HEK293T (cell line): ENCODE data around the gene ANKRD29.

Source experiments
- BHLHE40 ChIP-seq: fragments of 450-650 bp; IDR thresholded peaks from 2 replicates; pipeline ENCODE4 v1.6.1; 2016; ENCODE audit warnings: mild to moderate bottlenecking, moderate library complexity, borderline replicate concordance
- CTBP1 ChIP-seq: fragments of 450-650 bp; IDR thresholded peaks from 2 replicates; pipeline ENCODE4 v1.6.1; 2016; ENCODE audit warnings: borderline replicate concordance
- ELF4 ChIP-seq: fragments of 450-650 bp; IDR thresholded peaks from 2 replicates; pipeline ENCODE4 v1.6.1; 2017; ENCODE audit warnings: antibody characterized with exemption
- FOXK2 ChIP-seq: fragments of 450-650 bp; IDR thresholded peaks from 2 replicates; pipeline ENCODE4 v1.6.1; 2016; ENCODE audit warnings: mild to moderate bottlenecking
- FOXM1 ChIP-seq: fragments of 450-650 bp; IDR thresholded peaks from 2 replicates; pipeline ENCODE4 v1.6.1; 2017; ENCODE audit warnings: mild to moderate bottlenecking, borderline replicate concordance
- HDGF ChIP-seq: fragments of 450-650 bp; IDR thresholded peaks from 2 replicates; pipeline ENCODE4 v1.6.1; 2017; ENCODE audit warnings: antibody characterized with exemption, borderline replicate concordance
- LEF1 ChIP-seq: fragments of 450-650 bp; IDR thresholded peaks from 2 replicates; pipeline ENCODE4 v1.6.1; 2017; ENCODE audit warnings: mild to moderate bottlenecking, borderline replicate concordance
- NFRKB ChIP-seq: fragments of 450-650 bp; IDR thresholded peaks from 2 replicates; pipeline ENCODE4 v1.6.1; 2016; ENCODE audit warnings: mild to moderate bottlenecking, moderate library complexity
- PKNOX1 ChIP-seq: fragments of 450-650 bp; IDR thresholded peaks from 2 replicates; pipeline ENCODE4 v1.6.1; 2016
- SP1 ChIP-seq: fragments of 450-650 bp; IDR thresholded peaks from 2 replicates; pipeline ENCODE4 v1.6.1; 2017
- SUZ12 ChIP-seq: fragments of 450-650 bp; IDR thresholded peaks from 2 replicates; pipeline ENCODE4 v1.6.1; 2016; ENCODE audit warnings: mild to moderate bottlenecking

- TF ChIP-seq SP1, result no peak
- TF ChIP-seq FOXK2, result no peak
- TF ChIP-seq LEF1, result peak; percentile 15; the same call in 1 of the 2 replicates
- no peak for TF ChIP-seq PKNOX1
- TF ChIP-seq HDGF, result no peak
- no peak for TF ChIP-seq BHLHE40
- no peak for TF ChIP-seq SUZ12
- no peak for TF ChIP-seq FOXM1
- no peak for TF ChIP-seq NFRKB
- TF ChIP-seq CTBP1, result no peak
- TF ChIP-seq ELF4, result no peak
Observed at GRCh38 chr18:23689616-23690504, 27.1 kb upstream of the ANKRD29 start.
